GM21528 (cell line): ENCODE results near the gene TOPBP1.

Experiments
- ATAC-seq: cut with Tn5 transposase; IDR thresholded peaks from one replicate; pipeline ENCODE4 v1.9.1; 2021; ENCODE audit warnings: mild to moderate bottlenecking, moderate library complexity; ENCODE audit not compliant: unreplicated experiment, low FRiP score

TOPBP1 gene

GRCh38 chr3:133620066-133620784 is 41.5 kb downstream of the TOPBP1 start:
- ATAC-seq = peak; percentile 99

- ATAC-seq = no peak
Measured at GRCh38 chr3:133611534-133611933, 50.2 kb downstream of the TOPBP1 start.

GRCh38 chr3:133610031-133610430 is 51.7 kb downstream of the TOPBP1 start:
- no peak for ATAC-seq

- no peak for ATAC-seq
Measured at GRCh38 chr3:133608388-133608787, 53.4 kb downstream of the TOPBP1 start.

GRCh38 chr3:133607816-133608215 is 53.9 kb downstream of the TOPBP1 start:
- no peak for ATAC-seq

- no peak for ATAC-seq
Measured at GRCh38 chr3:133606902-133607301, 54.8 kb downstream of the TOPBP1 start.

GRCh38 chr3:133606342-133606741 is 55.4 kb downstream of the TOPBP1 start:
- no peak for ATAC-seq

GRCh38 chr3:133600572-133601081 is 61.1 kb downstream of the TOPBP1 start:
- no peak for ATAC-seq

GRCh38 chr3:133599280-133599679 is 62.5 kb downstream of the TOPBP1 start:
- no peak for ATAC-seq

GRCh38 chr3:133598405-133598804 is 63.3 kb downstream of the TOPBP1 start:
- ATAC-seq = no peak

- no peak for ATAC-seq
Measured at GRCh38 chr3:133595341-133595740, 66.4 kb downstream of the TOPBP1 start.

- ATAC-seq = no peak
Measured at GRCh38 chr3:133593243-133593642, 68.5 kb downstream of the TOPBP1 start.

GRCh38 chr3:133592843-133593242 is 68.9 kb downstream of the TOPBP1 start:
- ATAC-seq = no peak

- no peak for ATAC-seq
Measured at GRCh38 chr3:133591271-133591742, 70.4 kb downstream of the TOPBP1 start.

- no peak for ATAC-seq
Measured at GRCh38 chr3:133589503-133589902, 72.2 kb downstream of the TOPBP1 start.

- ATAC-seq = no peak
Measured at GRCh38 chr3:133588784-133589465, 72.8 kb downstream of the TOPBP1 start.

GRCh38 chr3:133588035-133588434 is 73.7 kb downstream of the TOPBP1 start:
- no peak for ATAC-seq

GRCh38 chr3:133583396-133583795 is 78.3 kb downstream of the TOPBP1 start:
- no peak for ATAC-seq

- ATAC-seq = no peak
Measured at GRCh38 chr3:133578548-133579191, 83.1 kb downstream of the TOPBP1 start.

GRCh38 chr3:133576169-133576568 is 85.6 kb downstream of the TOPBP1 start:
- ATAC-seq = no peak

- ATAC-seq = no peak
Measured at GRCh38 chr3:133575086-133575485, 86.7 kb downstream of the TOPBP1 start.
